ENCODE results near the gene SUGCT.

- TF ChIP-seq POLR2AphosphoS5 (IDR thresholded peaks at IDR 0.05; ENCODE audit: control insufficient read depth, insufficient read depth, low read depth, low read length): no peak
- TF ChIP-seq, protein P1, sequence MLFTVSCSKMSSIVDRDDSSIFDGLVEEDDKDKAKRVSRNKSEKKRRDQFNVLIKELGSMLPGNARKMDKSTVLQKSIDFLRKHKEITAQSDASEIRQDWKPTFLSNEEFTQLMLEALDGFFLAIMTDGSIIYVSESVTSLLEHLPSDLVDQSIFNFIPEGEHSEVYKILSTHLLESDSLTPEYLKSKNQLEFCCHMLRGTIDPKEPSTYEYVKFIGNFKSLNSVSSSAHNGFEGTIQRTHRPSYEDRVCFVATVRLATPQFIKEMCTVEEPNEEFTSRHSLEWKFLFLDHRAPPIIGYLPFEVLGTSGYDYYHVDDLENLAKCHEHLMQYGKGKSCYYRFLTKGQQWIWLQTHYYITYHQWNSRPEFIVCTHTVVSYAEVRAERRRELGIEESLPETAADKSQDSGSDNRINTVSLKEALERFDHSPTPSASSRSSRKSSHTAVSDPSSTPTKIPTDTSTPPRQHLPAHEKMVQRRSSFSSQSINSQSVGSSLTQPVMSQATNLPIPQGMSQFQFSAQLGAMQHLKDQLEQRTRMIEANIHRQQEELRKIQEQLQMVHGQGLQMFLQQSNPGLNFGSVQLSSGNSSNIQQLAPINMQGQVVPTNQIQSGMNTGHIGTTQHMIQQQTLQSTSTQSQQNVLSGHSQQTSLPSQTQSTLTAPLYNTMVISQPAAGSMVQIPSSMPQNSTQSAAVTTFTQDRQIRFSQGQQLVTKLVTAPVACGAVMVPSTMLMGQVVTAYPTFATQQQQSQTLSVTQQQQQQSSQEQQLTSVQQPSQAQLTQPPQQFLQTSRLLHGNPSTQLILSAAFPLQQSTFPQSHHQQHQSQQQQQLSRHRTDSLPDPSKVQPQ (CRISPR knock-in tag; IDR thresholded peaks at IDR 0.05; ENCODE audit: borderline replicate concordance): no peak
- no peak for TF ChIP-seq BRD4 (IDR thresholded peaks at IDR 0.05)
- no peak for TF ChIP-seq RAD21 (CRISPR knock-in tag; conservative IDR thresholded peaks at IDR 0.05 in 1 of 2, IDR thresholded peaks at IDR 0.05 in 1 of 2)
- no peak for TF ChIP-seq BACH1 (tag; IDR thresholded peaks at IDR 0.05)
- no peak for TF ChIP-seq JUN (IDR thresholded peaks at IDR 0.05; ENCODE audit: borderline replicate concordance, low read depth, low read length)
- TF ChIP-seq JUN (CRISPR knock-in tag; IDR thresholded peaks at IDR 0.05; ENCODE audit: borderline replicate concordance): no peak
- no peak for TF ChIP-seq ZZZ3 (IDR thresholded peaks at IDR 0.05)
- TF ChIP-seq, protein P2, sequence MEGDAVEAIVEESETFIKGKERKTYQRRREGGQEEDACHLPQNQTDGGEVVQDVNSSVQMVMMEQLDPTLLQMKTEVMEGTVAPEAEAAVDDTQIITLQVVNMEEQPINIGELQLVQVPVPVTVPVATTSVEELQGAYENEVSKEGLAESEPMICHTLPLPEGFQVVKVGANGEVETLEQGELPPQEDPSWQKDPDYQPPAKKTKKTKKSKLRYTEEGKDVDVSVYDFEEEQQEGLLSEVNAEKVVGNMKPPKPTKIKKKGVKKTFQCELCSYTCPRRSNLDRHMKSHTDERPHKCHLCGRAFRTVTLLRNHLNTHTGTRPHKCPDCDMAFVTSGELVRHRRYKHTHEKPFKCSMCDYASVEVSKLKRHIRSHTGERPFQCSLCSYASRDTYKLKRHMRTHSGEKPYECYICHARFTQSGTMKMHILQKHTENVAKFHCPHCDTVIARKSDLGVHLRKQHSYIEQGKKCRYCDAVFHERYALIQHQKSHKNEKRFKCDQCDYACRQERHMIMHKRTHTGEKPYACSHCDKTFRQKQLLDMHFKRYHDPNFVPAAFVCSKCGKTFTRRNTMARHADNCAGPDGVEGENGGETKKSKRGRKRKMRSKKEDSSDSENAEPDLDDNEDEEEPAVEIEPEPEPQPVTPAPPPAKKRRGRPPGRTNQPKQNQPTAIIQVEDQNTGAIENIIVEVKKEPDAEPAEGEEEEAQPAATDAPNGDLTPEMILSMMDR (IDR thresholded peaks at IDR 0.05 in 2 of 3, conservative IDR thresholded peaks at IDR 0.05 in 1 of 3; ENCODE audit: insufficient read depth in 2 of 3, low read depth in 1 of 3, low read length in 3 of 3): no peak
- TF ChIP-seq KDM4B (IDR thresholded peaks at IDR 0.05; ENCODE audit: borderline replicate concordance in 2 of 2, low read depth in 1 of 2): no peak
- no peak for TF ChIP-seq HCFC1 (IDR thresholded peaks at IDR 0.05; ENCODE audit: low read depth, low read length)
- no peak for TF ChIP-seq PHB2 (IDR thresholded peaks at IDR 0.05; ENCODE audit: low read depth)
- TF ChIP-seq, protein P3, sequence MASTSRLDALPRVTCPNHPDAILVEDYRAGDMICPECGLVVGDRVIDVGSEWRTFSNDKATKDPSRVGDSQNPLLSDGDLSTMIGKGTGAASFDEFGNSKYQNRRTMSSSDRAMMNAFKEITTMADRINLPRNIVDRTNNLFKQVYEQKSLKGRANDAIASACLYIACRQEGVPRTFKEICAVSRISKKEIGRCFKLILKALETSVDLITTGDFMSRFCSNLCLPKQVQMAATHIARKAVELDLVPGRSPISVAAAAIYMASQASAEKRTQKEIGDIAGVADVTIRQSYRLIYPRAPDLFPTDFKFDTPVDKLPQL (IDR thresholded peaks at IDR 0.05; ENCODE audit: extremely low read depth, insufficient read length): no peak
Observed at GRCh38 chr7:40903872-40904271, 769.1 kb downstream of the SUGCT start.

Measured in K562 (cell line).